ENCODE measurements around the gene TUBB4B.

Gene TUBB4B

DNA sequence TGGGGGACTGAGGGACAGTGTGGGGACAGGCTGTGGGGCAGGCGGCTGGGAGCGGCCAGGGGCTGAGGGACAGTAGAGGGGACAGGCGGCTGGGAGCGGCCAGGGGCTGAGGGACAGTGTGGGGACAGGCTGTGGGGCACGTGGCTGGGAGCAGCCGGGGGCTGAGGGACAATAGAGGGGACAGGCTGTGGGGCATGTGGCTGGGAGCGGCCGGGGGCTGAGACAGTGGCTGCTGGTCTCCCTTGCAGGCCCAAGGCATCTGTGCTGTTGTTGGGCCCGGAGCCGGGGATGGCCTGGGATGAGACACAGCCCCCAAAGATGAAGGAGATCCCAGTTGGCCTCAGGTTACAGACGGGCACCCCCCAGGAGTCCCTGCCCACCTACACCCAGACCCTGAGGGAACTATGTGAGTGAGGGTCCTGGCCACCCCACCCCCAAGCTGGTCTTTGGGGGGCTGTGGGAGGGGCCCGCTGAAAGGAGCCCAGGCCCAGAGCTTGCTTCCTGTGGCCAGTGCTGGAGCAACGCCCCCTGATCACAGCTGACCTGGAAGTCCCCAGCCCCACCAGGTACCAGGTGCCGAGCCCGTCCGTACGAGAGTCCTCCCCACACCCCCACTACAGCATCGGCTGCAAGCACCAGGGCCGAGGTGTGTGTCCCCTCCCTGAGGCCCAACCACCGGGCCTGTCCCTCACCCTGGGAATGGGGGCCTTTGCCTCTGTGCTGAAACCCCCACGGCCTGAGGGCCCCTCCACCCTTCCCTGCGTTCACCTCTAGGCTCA lies 10.6 kb downstream of the TUBB4B start:
- Histone ChIP-seq H3K4me2 (ENCODE audit: low read length) (no peak overlapping the region), H4K5ac (ENCODE audit: low read length) (no peak overlapping the region), H3K79me1 (ENCODE audit: low read length) (peaks cover 6% of the 10 kb centered on the region), H3K36me3 (ENCODE audit: control insufficient read depth, insufficient read depth, low read length) (no peaks in the 10 kb centered on the region), H3K9ac (ENCODE audit: low read length) (peak overlapping the region; percentile 38), H3K23ac (ENCODE audit: low read length) (no peak overlapping the region), H3K18ac (ENCODE audit: low read length) (no peak overlapping the region), H2AK5ac (ENCODE audit: low read length) (peak overlapping the region; percentile 96), H3K27ac (ENCODE audit: low read depth, low read length) (no peak overlapping the region), H2BK5ac (ENCODE audit: low read length) (no peak overlapping the region), H2BK120ac (ENCODE audit: low read depth, low read length) (no peak overlapping the region), H3K79me2 (ENCODE audit: control insufficient read depth, insufficient read depth, low read length) (peaks cover 13% of the 10 kb centered on the region), H3K4ac (ENCODE audit: low read depth, low read length) (no peak overlapping the region), H4K8ac (ENCODE audit: low read depth, low read length) (no peak overlapping the region), H2BK15ac (replicated peaks; ENCODE audit: low read depth) (no peak overlapping the region), H3K4me3 (ENCODE audit: low read length) (no peak overlapping the region), H3K27me3 (ENCODE audit: insufficient read depth, low read length, poor library complexity) (no peaks in the 10 kb centered on the region), H3K56ac (ENCODE audit: low read length) (peak overlapping the region; percentile 67), H3K4me1 (ENCODE audit: control insufficient read depth, low read depth, low read length) (peaks cover 9% of the 10 kb centered on the region)
- no CpG with 5 or more reads among the region's 22 CpGs for WGBS (ENCODE audit: extremely low coverage, insufficient coverage, low lambda C conversion rate)
- no peak for DNase-seq

- peaks cover 9% of the 10 kb centered on the region for H3K4me1 ChIP-seq (ENCODE audit: control insufficient read depth, low read depth, low read length)
- H2AK5ac ChIP-seq (ENCODE audit: low read length) = no peak overlapping the region
- H3K4ac ChIP-seq (ENCODE audit: low read depth, low read length) = no peak overlapping the region
- peaks cover 1% of the 10 kb centered on the region for H3K36me3 ChIP-seq (ENCODE audit: control insufficient read depth, insufficient read depth, low read length)
- no peak overlapping the region for H2BK120ac ChIP-seq (ENCODE audit: low read depth, low read length)
- no peak overlapping the region for H3K56ac ChIP-seq (ENCODE audit: low read length)
- peaks cover 9% of the 10 kb centered on the region for H3K79me1 ChIP-seq (ENCODE audit: low read length)
- no peak overlapping the region for H3K18ac ChIP-seq (ENCODE audit: low read length)
- no peak overlapping the region for H4K5ac ChIP-seq (ENCODE audit: low read length)
- no peaks in the 10 kb centered on the region for H3K27me3 ChIP-seq (ENCODE audit: insufficient read depth, low read length, poor library complexity)
- no peak for DNase-seq
- H3K4me2 ChIP-seq (ENCODE audit: low read length) = no peak overlapping the region
- no peak overlapping the region for H2BK5ac ChIP-seq (ENCODE audit: low read length)
- no peak overlapping the region for H2BK15ac ChIP-seq (replicated peaks; ENCODE audit: low read depth)
- H3K23ac ChIP-seq (ENCODE audit: low read length) = no peak overlapping the region
- H3K4me3 ChIP-seq (ENCODE audit: low read length) = no peak overlapping the region
- no peak overlapping the region for H3K27ac ChIP-seq (ENCODE audit: low read depth, low read length)
- H3K9ac ChIP-seq (ENCODE audit: low read length) = no peak overlapping the region
- H4K8ac ChIP-seq (ENCODE audit: low read depth, low read length) = no peak overlapping the region
- no CpG with 5 or more reads among the region's 35 CpGs for WGBS (ENCODE audit: extremely low coverage, insufficient coverage, low lambda C conversion rate)
- peaks cover 16% of the 10 kb centered on the region for H3K79me2 ChIP-seq (ENCODE audit: control insufficient read depth, insufficient read depth, low read length)
Observed at GRCh38 chr9:137252555-137253506, 11.7 kb downstream of the TUBB4B start.

DNA sequence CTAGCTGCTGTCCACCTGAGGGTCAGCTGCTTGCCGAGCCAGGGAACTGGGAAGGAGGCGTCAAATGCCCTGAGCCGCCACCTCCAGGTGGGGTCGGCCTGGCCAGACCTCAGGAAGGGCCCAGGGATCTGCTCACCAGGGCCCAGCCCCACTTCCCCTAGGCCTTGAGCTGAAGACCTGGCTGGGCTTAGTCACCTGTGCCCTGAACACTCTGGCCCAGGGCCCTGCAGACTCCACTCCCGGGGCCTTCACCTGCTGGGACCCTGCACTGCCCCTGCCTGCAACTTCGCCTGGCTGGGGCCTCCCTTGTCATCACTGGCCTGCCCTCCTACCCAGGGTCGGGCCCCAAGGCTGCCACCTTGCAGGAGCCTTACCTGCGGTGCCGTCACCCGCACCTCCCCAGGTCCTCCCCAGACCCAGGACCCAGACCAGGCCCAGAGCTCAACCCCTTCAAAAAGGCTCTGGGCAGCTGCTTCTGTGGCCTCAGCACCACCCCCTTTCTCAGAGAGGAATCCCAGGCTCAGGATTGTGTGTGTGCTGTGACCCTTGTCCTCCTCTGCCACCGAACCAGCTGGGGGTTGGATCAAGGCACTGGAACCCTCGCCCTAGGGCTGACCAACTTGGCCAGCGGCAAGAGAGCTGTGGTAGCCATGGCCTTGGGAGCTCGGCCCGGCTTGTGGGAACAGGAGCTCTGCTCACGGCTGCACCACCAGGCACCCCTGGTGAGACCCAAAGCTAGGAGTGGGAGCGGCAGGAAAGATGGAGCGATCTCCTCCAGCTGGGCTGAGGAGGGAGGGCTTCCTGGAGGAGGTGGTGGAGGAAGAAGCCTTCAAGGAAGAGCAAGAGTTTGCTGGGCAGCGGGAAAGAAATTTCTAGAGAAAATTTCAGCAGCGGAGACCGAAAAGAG lies 12.9 kb downstream of the TUBB4B start:
- WGBS (ENCODE audit: extremely low coverage, insufficient coverage, low lambda C conversion rate) = no CpG with 5 or more reads among the region's 21 CpGs
- H3K4me3 ChIP-seq (ENCODE audit: low read length) = peak overlapping the region; percentile 56
- H4K8ac ChIP-seq (ENCODE audit: low read depth, low read length) = no peak overlapping the region
- peak overlapping the region; percentile 99 for H3K9ac ChIP-seq (ENCODE audit: low read length)
- H3K36me3 ChIP-seq (ENCODE audit: control insufficient read depth, insufficient read depth, low read length) = peaks cover 1% of the 10 kb centered on the region
- H3K4me1 ChIP-seq (ENCODE audit: control insufficient read depth, low read depth, low read length) = peaks cover 9% of the 10 kb centered on the region
- H2BK15ac ChIP-seq (replicated peaks; ENCODE audit: low read depth) = no peak overlapping the region
- H3K18ac ChIP-seq (ENCODE audit: low read length) = peak overlapping the region; percentile 88
- no peak overlapping the region for H3K23ac ChIP-seq (ENCODE audit: low read length)
- H3K4ac ChIP-seq (ENCODE audit: low read depth, low read length) = peak overlapping the region; percentile 88
- H2AK5ac ChIP-seq (ENCODE audit: low read length) = peak overlapping the region; percentile 74
- H3K4me2 ChIP-seq (ENCODE audit: low read length) = peak overlapping the region; percentile 70
- no peak overlapping the region for H3K27ac ChIP-seq (ENCODE audit: low read depth, low read length)
- H2BK5ac ChIP-seq (ENCODE audit: low read length) = no peak overlapping the region
- H3K79me2 ChIP-seq (ENCODE audit: control insufficient read depth, insufficient read depth, low read length) = peaks cover 16% of the 10 kb centered on the region
- H3K79me1 ChIP-seq (ENCODE audit: low read length) = peaks cover 9% of the 10 kb centered on the region
- H3K27me3 ChIP-seq (ENCODE audit: insufficient read depth, low read length, poor library complexity) = no peaks in the 10 kb centered on the region
- DNase-seq = no peak
- H3K56ac ChIP-seq (ENCODE audit: low read length) = peak overlapping the region; percentile 99
- no peak overlapping the region for H4K5ac ChIP-seq (ENCODE audit: low read length)
- no peak overlapping the region for H2BK120ac ChIP-seq (ENCODE audit: low read depth, low read length)

DNA sequence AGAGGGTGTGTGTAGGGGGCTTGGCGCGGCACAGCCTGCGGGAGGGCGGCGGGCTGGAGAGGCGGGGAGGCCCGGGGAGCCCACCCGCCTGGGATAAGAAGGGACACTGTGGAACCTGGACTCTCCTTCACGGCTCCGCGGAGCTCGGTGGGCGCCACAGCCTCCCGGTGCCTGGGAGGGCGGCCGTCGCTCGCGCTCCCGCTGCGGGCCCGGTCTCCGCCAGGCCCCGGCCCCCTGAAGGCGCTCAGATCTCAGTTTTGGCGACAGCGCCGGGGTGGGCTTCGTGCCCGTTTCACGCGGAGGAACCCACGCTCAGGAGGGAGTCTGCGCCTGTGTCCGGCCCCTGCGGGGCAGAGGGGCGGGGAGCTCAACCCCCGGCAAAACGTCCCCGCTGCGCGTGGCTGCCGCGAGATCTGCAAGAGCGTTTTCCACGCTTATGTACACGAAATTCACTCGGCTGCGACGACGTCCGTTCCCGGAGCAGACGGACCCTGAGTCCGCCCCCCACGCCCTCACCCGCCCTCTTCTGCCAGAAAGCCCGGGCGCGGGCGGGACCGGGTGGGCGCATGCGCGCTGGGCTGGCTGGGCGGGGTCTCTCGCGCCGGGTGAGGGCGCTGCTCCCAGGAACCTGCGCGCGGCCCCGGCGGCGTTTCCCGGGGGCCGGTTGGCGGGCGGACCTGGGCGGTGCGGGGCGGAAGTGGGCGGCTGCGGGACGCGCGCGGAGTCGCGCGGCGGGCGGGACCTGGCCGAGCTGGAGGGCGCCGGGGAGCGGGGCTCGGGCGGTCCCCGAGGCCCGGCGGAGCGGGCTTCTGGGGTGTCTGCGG lies 13.7 kb downstream of the TUBB4B start, which contains the start of gene NELFB:
NELFB (plus strand) TSS at position 704 of the 824 bp plus-strand sequence.
- WGBS (ENCODE audit: extremely low coverage, insufficient coverage, low lambda C conversion rate) = no CpG with 5 or more reads among the region's 105 CpGs
- Histone ChIP-seq H2BK15ac (replicated peaks; ENCODE audit: low read depth) (no peak within 1 kb of the TSS), H4K5ac (ENCODE audit: low read length) (no peak within 1 kb of the TSS), H2AK5ac (ENCODE audit: low read length) (peak within 1 kb of the TSS; percentile 74), H4K8ac (ENCODE audit: low read depth, low read length) (peak within 1 kb of the TSS; percentile 92), H3K27ac (ENCODE audit: low read depth, low read length) (peak within 1 kb of the TSS; percentile 54), H3K4me3 (ENCODE audit: low read length) (peak within 1 kb of the TSS; percentile 82), H3K79me2 (ENCODE audit: control insufficient read depth, insufficient read depth, low read length) (peaks cover 16% of the 10 kb centered on the region), H3K27me3 (ENCODE audit: insufficient read depth, low read length, poor library complexity) (no peaks in the 10 kb centered on the region), H3K56ac (ENCODE audit: low read length) (peak within 1 kb of the TSS; percentile 99), H2BK5ac (ENCODE audit: low read length) (peak within 1 kb of the TSS; percentile 9), H3K4ac (ENCODE audit: low read depth, low read length) (peak within 1 kb of the TSS; percentile 89), H3K79me1 (ENCODE audit: low read length) (peaks cover 9% of the 10 kb centered on the region), H3K4me1 (ENCODE audit: control insufficient read depth, low read depth, low read length) (peaks cover 9% of the 10 kb centered on the region), H2BK120ac (ENCODE audit: low read depth, low read length) (peak within 1 kb of the TSS; percentile 1), H3K4me2 (ENCODE audit: low read length) (peak within 1 kb of the TSS; percentile 70), H3K9ac (ENCODE audit: low read length) (peak within 1 kb of the TSS; percentile 99), H3K36me3 (ENCODE audit: control insufficient read depth, insufficient read depth, low read length) (peaks cover 3% of the 10 kb centered on the region), H3K18ac (ENCODE audit: low read length) (peak within 1 kb of the TSS; percentile 88), H3K23ac (ENCODE audit: low read length) (no peak within 1 kb of the TSS)
- DNase-seq = peak; percentile 88

All from mesendoderm (in vitro differentiated cells).